ENCODE results near the gene SLC2A10.

DNA sequence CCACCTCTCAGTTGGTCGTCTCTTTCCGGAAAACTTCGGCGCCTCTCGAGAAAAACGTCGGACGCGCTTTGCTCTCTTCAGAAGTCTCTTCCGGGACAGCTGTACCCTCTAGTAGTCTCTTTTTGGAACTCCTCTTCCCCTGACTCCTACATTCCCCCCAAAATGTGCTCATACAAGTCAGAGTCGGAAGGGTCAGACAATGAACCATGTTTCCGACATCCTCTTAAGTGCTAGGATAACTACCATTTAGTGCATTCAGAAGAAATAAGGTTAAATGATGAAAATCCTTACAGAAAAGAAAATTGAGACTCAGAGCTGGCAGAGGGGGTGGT is 19.7 kb upstream of the SLC2A10 start:
- TF ChIP-seq POLR2A (IDR thresholded peaks at IDR 0.05; ENCODE audit: borderline replicate concordance, extremely low read depth, insufficient read depth, insufficient read length) = no peak
- TF ChIP-seq, protein P1, sequence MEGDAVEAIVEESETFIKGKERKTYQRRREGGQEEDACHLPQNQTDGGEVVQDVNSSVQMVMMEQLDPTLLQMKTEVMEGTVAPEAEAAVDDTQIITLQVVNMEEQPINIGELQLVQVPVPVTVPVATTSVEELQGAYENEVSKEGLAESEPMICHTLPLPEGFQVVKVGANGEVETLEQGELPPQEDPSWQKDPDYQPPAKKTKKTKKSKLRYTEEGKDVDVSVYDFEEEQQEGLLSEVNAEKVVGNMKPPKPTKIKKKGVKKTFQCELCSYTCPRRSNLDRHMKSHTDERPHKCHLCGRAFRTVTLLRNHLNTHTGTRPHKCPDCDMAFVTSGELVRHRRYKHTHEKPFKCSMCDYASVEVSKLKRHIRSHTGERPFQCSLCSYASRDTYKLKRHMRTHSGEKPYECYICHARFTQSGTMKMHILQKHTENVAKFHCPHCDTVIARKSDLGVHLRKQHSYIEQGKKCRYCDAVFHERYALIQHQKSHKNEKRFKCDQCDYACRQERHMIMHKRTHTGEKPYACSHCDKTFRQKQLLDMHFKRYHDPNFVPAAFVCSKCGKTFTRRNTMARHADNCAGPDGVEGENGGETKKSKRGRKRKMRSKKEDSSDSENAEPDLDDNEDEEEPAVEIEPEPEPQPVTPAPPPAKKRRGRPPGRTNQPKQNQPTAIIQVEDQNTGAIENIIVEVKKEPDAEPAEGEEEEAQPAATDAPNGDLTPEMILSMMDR (IDR thresholded peaks at IDR 0.05 in 2 of 3, conservative IDR thresholded peaks at IDR 0.05 in 1 of 3; ENCODE audit: borderline replicate concordance in 1 of 3, insufficient read depth in 1 of 3, low read depth in 2 of 3, low read length in 2 of 3) = no peak
- TF ChIP-seq, protein P2, sequence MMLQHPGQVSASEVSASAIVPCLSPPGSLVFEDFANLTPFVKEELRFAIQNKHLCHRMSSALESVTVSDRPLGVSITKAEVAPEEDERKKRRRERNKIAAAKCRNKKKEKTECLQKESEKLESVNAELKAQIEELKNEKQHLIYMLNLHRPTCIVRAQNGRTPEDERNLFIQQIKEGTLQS (IDR thresholded peaks at IDR 0.05) = no peak
- TF ChIP-seq ZNF274 (IDR thresholded peaks at IDR 0.05; ENCODE audit: low read depth, low read length) = no peak
- no peak for TF ChIP-seq EZH2 (IDR thresholded peaks at IDR 0.05)
- TF ChIP-seq POLR2AphosphoS5 (IDR thresholded peaks at IDR 0.05; ENCODE audit: low read depth, low read length) = peak; percentile 40; the same call in 1 of the 2 replicates
- peak; percentile 38 for TF ChIP-seq ELF1 (IDR thresholded peaks at IDR 0.05; ENCODE audit: borderline replicate concordance, low read depth)
- TF ChIP-seq EZH2phosphoT487 (IDR thresholded peaks at IDR 0.05; ENCODE audit: borderline replicate concordance) = no peak
- TF ChIP-seq, protein P3, sequence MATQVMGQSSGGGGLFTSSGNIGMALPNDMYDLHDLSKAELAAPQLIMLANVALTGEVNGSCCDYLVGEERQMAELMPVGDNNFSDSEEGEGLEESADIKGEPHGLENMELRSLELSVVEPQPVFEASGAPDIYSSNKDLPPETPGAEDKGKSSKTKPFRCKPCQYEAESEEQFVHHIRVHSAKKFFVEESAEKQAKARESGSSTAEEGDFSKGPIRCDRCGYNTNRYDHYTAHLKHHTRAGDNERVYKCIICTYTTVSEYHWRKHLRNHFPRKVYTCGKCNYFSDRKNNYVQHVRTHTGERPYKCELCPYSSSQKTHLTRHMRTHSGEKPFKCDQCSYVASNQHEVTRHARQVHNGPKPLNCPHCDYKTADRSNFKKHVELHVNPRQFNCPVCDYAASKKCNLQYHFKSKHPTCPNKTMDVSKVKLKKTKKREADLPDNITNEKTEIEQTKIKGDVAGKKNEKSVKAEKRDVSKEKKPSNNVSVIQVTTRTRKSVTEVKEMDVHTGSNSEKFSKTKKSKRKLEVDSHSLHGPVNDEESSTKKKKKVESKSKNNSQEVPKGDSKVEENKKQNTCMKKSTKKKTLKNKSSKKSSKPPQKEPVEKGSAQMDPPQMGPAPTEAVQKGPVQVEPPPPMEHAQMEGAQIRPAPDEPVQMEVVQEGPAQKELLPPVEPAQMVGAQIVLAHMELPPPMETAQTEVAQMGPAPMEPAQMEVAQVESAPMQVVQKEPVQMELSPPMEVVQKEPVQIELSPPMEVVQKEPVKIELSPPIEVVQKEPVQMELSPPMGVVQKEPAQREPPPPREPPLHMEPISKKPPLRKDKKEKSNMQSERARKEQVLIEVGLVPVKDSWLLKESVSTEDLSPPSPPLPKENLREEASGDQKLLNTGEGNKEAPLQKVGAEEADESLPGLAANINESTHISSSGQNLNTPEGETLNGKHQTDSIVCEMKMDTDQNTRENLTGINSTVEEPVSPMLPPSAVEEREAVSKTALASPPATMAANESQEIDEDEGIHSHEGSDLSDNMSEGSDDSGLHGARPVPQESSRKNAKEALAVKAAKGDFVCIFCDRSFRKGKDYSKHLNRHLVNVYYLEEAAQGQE (IDR thresholded peaks at IDR 0.05; ENCODE audit: low read depth) = no peak
- TF ChIP-seq, protein P4, sequence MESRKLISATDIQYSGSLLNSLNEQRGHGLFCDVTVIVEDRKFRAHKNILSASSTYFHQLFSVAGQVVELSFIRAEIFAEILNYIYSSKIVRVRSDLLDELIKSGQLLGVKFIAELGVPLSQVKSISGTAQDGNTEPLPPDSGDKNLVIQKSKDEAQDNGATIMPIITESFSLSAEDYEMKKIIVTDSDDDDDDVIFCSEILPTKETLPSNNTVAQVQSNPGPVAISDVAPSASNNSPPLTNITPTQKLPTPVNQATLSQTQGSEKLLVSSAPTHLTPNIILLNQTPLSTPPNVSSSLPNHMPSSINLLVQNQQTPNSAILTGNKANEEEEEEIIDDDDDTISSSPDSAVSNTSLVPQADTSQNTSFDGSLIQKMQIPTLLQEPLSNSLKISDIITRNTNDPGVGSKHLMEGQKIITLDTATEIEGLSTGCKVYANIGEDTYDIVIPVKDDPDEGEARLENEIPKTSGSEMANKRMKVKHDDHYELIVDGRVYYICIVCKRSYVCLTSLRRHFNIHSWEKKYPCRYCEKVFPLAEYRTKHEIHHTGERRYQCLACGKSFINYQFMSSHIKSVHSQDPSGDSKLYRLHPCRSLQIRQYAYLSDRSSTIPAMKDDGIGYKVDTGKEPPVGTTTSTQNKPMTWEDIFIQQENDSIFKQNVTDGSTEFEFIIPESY (IDR thresholded peaks at IDR 0.05; ENCODE audit: extremely low read depth, insufficient replicate concordance, low read length) = no peak
- no peak for TF ChIP-seq SP1 (IDR thresholded peaks at IDR 0.05; ENCODE audit: low read depth)
- TF ChIP-seq RAD21 (IDR thresholded peaks at IDR 0.05; ENCODE audit: low read depth) = no peak
- TF ChIP-seq, protein P5, sequence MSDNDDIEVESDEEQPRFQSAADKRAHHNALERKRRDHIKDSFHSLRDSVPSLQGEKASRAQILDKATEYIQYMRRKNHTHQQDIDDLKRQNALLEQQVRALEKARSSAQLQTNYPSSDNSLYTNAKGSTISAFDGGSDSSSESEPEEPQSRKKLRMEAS (IDR thresholded peaks at IDR 0.05) = no peak
- no peak for TF ChIP-seq JUND (IDR thresholded peaks at IDR 0.05)
